CD4-positive, alpha-beta T cell treated with Interferon gamma for 1 hour (primary cell): ENCODE data around the gene BEGAIN.

ENCODE experiments used
- DNase-seq: peaks from one replicate; pipeline ENCODE4 v3.0.0-alpha.2; 2020

BEGAIN gene

GRCh38 chr14:100503251-100503650 is 84.0 kb downstream of the BEGAIN start:
- DNase-seq, result no peak

GRCh38 chr14:100502622-100503220 is 84.5 kb downstream of the BEGAIN start:
- DNase-seq, result no peak

- no peak for DNase-seq
These were observed 87.1 kb downstream of the BEGAIN start for GRCh38 chr14:100500128-100500527.

- no peak for DNase-seq
These were observed 89.1 kb downstream of the BEGAIN start for GRCh38 chr14:100498068-100498467.

GRCh38 chr14:100495917-100496316 is 91.3 kb downstream of the BEGAIN start:
- DNase-seq, result no peak

- DNase-seq, result no peak
These were observed 92.6 kb downstream of the BEGAIN start for GRCh38 chr14:100494645-100495044.

GRCh38 chr14:100490252-100490651 is 97.0 kb downstream of the BEGAIN start:
- no peak for DNase-seq

GRCh38 chr14:100488057-100488456 is 99.2 kb downstream of the BEGAIN start:
- DNase-seq, result no peak

- DNase-seq, result no peak
These were observed 99.9 kb downstream of the BEGAIN start for GRCh38 chr14:100487304-100487703.
